A549 (cell line): ENCODE data around the gene ABCC9.

Source experiments
- KDM1A ChIP-seq: fragments of 200-600 bp; sonication (generic); IDR thresholded peaks from 2 replicates; pipeline ENCODE4 v1.6.1; 2016; ENCODE audit warnings: low read depth, mild to moderate bottlenecking
- NPAS2 ChIP-seq: fragments of 250-450 bp; sonication (Bioruptor Pico); IDR thresholded peaks from 2 replicates; pipeline ENCODE4 v1.8.0; 2022; ENCODE audit warnings: mild to moderate bottlenecking, moderate library complexity, borderline replicate concordance
- SREBF2 ChIP-seq: fragments of 450-650 bp; IDR thresholded peaks from 2 replicates; pipeline ENCODE4 v1.6.1; 2014; ENCODE audit warnings: mild to moderate bottlenecking, moderate library complexity
- ZFP36 ChIP-seq: fragments of 450-650 bp; IDR thresholded peaks from 2 replicates; pipeline ENCODE4 v1.6.1; 2014; ENCODE audit warnings: borderline replicate concordance; ENCODE audit not compliant: partially characterized antibody
- TF ChIP-seq, protein P1 (sequence below): fragments of >200 bp; sonication (Bioruptor Twin); formaldehyde crosslinking; IDR thresholded peaks from 3 replicates; pipeline ENCODE4 v1.5.1; 2016

DNA sequence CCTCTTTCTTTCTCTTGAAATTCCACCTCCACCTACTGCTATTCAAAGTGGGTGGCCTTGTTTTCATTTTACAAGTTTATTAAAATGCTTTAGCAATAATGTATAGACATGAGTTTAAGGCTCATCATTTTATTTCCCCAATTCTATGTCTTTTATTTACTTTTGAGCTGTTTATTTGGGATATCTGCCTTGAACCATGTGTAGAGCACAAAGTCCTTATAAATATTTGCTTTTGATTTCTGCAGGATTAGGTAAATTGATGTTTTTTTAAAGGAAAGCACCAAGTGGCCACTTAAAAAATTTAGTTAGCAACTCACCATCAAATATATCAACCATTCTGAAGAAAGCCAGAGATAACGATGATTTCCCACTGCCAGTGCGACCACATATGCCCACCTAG lies 126.9 kb downstream of the ABCC9 start:
- TF ChIP-seq, protein P1, sequence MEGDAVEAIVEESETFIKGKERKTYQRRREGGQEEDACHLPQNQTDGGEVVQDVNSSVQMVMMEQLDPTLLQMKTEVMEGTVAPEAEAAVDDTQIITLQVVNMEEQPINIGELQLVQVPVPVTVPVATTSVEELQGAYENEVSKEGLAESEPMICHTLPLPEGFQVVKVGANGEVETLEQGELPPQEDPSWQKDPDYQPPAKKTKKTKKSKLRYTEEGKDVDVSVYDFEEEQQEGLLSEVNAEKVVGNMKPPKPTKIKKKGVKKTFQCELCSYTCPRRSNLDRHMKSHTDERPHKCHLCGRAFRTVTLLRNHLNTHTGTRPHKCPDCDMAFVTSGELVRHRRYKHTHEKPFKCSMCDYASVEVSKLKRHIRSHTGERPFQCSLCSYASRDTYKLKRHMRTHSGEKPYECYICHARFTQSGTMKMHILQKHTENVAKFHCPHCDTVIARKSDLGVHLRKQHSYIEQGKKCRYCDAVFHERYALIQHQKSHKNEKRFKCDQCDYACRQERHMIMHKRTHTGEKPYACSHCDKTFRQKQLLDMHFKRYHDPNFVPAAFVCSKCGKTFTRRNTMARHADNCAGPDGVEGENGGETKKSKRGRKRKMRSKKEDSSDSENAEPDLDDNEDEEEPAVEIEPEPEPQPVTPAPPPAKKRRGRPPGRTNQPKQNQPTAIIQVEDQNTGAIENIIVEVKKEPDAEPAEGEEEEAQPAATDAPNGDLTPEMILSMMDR: no peak
- TF ChIP-seq SREBF2 (no peak), ZFP36 (no peak), NPAS2 (CRISPR knock-in tag) (no peak), KDM1A (no peak)
